Stimulated activated CD4-positive, alpha-beta T cell treated with anti-CD3 and anti-CD28 coated beads, Interleukin-4, amount 100 ng/mL, for 48 hours (primary cell): ENCODE data around the gene MZT2B.
"Not testable (repeated sequence)": the region's sequence is repeated elsewhere in the genome, so short reads cannot be mapped to it uniquely, and the experiment has no call there.

Source experiments
- DNase-seq, 2 donors: peaks; one replicate each; pipeline ENCODE4 v3.0.0-alpha.2; 2020; ENCODE audit warnings: low read depth in 2 of 2

Gene MZT2B

GRCh38 chr2:130180404-130181324, 1.4 kb upstream of the MZT2B start:
- not testable (repeated sequence) for DNase-seq

GRCh38 chr2:130181325-130181879, 660 bp upstream of the MZT2B start, which contains the start of gene SMPD4:
Gene SMPD4, minus strand, starts transcription at chr2:130181602. Its CDS starts 5,010 bp downstream, at chr2:130176592.
- peak; percentile 96 for DNase-seq

- peak in 1 of 2 donors; percentile 7 for DNase-seq
Observed at GRCh38 chr2:130182826-130183511, 907 bp downstream of the MZT2B start.

GRCh38 chr2:130183512-130184373, 1.7 kb downstream of the MZT2B start:
- DNase-seq: no peak

- no peak for DNase-seq
Observed at GRCh38 chr2:130185436-130185835, 3.4 kb downstream of the MZT2B start.

GRCh38 chr2:130185896-130186295, 3.8 kb downstream of the MZT2B start:
- no peak for DNase-seq

- DNase-seq: no peak
Observed at GRCh38 chr2:130186391-130186790, 4.3 kb downstream of the MZT2B start.

GRCh38 chr2:130187268-130187667, 5.2 kb downstream of the MZT2B start:
- DNase-seq: no peak

GRCh38 chr2:130187859-130188792, 6.1 kb downstream of the MZT2B start:
- not testable (repeated sequence) for DNase-seq

GRCh38 chr2:130188958-130189357, 6.9 kb downstream of the MZT2B start:
- not testable (repeated sequence) for DNase-seq

GRCh38 chr2:130190237-130190636, 8.2 kb downstream of the MZT2B start:
- no peak for DNase-seq

- DNase-seq: not testable (repeated sequence)
Observed at GRCh38 chr2:130191319-130191718, 9.3 kb downstream of the MZT2B start.

GRCh38 chr2:130192451-130192850, 10.4 kb downstream of the MZT2B start:
- not testable (repeated sequence) for DNase-seq

GRCh38 chr2:130193824-130194223, 11.8 kb downstream of the MZT2B start:
- DNase-seq: not testable (repeated sequence)

GRCh38 chr2:130195089-130195635, 13.1 kb downstream of the MZT2B start:
- DNase-seq: not testable (repeated sequence)

- not testable (repeated sequence) for DNase-seq
Observed at GRCh38 chr2:130196052-130196451, 14.0 kb downstream of the MZT2B start.

GRCh38 chr2:130198343-130198742, 16.3 kb downstream of the MZT2B start, which contains the start of gene TUBA3E:
Gene TUBA3E, minus strand, starts transcription at chr2:130198439. Its CDS starts 79 bp downstream, at chr2:130198360.
- DNase-seq: no peak

- not testable (repeated sequence) for DNase-seq
Observed at GRCh38 chr2:130202518-130202917, 20.5 kb downstream of the MZT2B start.

GRCh38 chr2:130203150-130203549, 21.1 kb downstream of the MZT2B start:
- not testable (repeated sequence) for DNase-seq

- not testable (repeated sequence) for DNase-seq
Observed at GRCh38 chr2:130207051-130207450, 25.0 kb downstream of the MZT2B start.
